Stimulated activated naive B cell treated with anti-CD40 and anti-IgM and Interleukin-4, amounts not matched to agents 10 μg/mL and 1 μg/mL and 100 μg/mL, for 72 hours (primary cell): Measurements from ENCODE around the gene PPM1J.

ENCODE experiments used
- ATAC-seq, 2 donors: fragments of 150-1000 bp; cut with Tn5 transposase; replicated peaks; 2 replicates each; pipeline ENCODE4 v1.10.0; 2021; ENCODE audit warnings: moderate library complexity in 1 of 2
- DNase-seq: peaks from one replicate; pipeline ENCODE4 v3.0.0; 2021
- H3K27ac Mint-ChIP-seq: one replicate; pipeline ENCODE4 v1.8.0; 2022; ENCODE audit warnings: mild to moderate bottlenecking, mixed read lengths
- H3K27me3 Mint-ChIP-seq, 2 donors: one replicate each; pipeline ENCODE4 v1.8.0; 2022; ENCODE audit warnings: mixed read lengths in 2 of 2
- H3K36me3 Mint-ChIP-seq, 2 donors: one replicate each; pipeline ENCODE4 v1.8.0; 2022; ENCODE audit warnings: mixed read lengths in 2 of 2, mild to moderate bottlenecking in 1 of 2
- H3K4me1 Mint-ChIP-seq, 2 donors: one replicate each; pipeline ENCODE4 v1.8.0; 2022; ENCODE audit warnings: mixed read lengths in 2 of 2, mild to moderate bottlenecking in 1 of 2
- H3K4me3 Mint-ChIP-seq, 2 donors: one replicate each; pipeline ENCODE4 v1.8.0; 2022; ENCODE audit warnings: mild to moderate bottlenecking in 2 of 2, mixed read lengths in 2 of 2, moderate library complexity in 1 of 2
- H3K9me3 Mint-ChIP-seq, 2 donors: one replicate each; pipeline ENCODE4 v1.8.0; 2022; ENCODE audit warnings: mixed read lengths in 2 of 2, mild to moderate bottlenecking in 1 of 2

PPM1J gene

DNA sequence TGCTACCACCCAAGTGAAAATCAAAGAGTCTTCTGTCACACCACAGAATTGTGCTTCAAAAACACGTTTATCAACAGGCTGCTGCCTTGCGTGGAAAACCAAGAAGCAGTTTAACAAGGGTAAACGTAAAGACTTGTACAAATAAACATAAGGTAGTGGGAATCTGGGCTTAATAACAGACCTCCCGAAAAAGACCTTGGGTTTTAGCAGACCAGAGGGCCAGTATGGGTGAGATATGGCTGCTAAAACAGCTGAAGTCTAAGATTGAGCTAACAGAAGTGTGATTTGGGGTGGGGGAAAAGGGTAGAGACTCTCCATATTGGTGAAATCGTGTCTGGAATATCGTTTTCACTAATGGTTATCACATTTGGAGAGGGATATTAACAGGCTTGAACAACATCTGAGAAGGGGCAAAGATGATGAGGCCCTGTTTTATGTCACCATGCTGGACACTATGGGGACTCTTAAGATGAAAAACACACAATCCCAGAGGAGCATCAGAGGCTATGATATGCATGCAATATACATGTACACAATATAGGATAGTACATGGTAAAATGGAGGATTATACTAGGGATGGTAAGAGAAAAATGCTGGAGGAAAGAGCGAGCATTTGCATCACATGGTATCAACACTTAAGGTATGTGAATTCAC lies 39.3 kb downstream of the PPM1J start:
- Mint-ChIP-seq H3K36me3 (peaks cover 15 to 22% of the 10 kb centered on the region in 2 donors), H3K4me1 (peaks cover 30 to 43% of the 10 kb centered on the region in 2 donors), H3K4me3 (peak overlapping the region; percentile 79 to 99), H3K9me3 (no peaks in the 10 kb centered on the region), H3K27me3 (no peaks in the 10 kb centered on the region), H3K27ac (peak overlapping the region; percentile 87)
- DNase-seq (no peak), ATAC-seq (no peak)

DNA sequence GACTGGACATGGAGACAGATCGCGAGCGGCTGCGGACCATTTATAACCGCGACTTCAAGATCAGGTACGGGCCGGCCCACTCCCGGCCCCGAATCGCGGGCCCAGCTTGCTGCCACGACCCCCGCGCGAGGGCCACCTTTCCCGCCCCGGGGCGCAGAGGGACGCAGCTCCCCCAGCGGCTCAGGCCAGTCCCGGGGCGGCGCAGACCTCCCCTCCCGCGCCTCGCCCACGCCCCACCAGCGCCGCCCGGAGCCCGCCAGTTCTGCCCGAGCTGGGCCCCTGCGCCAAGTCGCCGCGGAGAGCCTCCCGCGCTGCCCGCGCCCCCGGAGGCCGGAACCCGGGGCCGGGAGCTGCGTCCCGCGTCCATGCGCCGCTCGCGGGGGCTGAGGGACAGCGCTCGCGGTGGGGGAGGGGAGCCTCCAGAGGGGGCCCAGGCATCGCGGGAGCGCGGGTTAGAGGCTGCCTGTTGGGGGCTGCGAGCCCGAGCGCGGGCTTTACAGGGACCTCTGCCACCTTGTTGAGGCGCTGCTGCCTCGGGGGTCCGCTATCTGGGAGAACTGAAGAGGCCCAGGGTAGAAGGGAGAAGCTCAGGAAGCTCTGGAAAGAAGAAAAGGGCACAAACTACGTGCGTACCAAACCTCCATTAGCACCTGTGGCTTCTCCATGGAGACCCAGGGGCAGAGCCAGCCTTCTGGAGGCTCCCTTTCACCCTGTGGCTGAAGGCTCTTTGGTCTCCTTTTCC lies 40.0 kb downstream of the PPM1J start:
- peak overlapping the region; percentile 96 to 99 for H3K4me3 Mint-ChIP-seq

DNA sequence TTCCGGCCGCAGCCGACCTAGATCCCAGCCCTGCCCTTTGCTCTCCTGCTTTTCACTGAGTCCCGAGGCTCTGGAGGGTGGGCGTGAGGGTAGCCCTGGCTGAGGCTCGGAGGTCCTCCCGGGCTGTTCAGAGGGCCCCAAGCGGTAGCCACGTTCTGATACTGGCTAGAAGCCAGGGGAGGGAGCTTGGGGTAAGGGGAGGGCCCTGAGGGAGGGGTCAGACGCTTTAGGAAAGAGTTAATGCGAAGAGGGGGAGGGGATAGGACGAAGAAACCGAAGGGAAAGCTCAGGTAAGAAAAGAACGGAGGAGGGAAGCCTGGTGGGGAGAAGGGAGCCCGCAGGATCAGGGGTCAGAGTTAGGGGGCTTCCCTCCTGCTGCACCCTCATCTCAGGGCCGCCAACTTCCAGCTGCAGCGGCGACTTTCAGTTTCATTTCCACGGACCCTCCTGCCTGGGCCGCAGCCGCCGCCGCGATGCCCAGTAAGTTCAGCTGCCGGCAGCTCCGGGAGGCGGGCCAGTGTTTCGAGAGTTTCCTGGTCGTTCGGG lies 40.6 kb downstream of the PPM1J start, which contains the start of gene MOV10:
TSS of gene MOV10 (plus strand) at position 220 of the 546 bp plus-strand sequence. CDS start at position 474, 254 bp downstream.
- Mint-ChIP-seq H3K36me3 (peaks cover 25 to 32% of the 10 kb centered on the region in 2 donors), H3K27me3 (no peaks in the 10 kb centered on the region), H3K9me3 (no peaks in the 10 kb centered on the region), H3K4me3 (peak within 1 kb of the TSS; percentile 96 to 99), H3K27ac (peak within 1 kb of the TSS; percentile 98), H3K4me1 (peaks cover 30 to 43% of the 10 kb centered on the region in 2 donors)
- peak; percentile 57 for DNase-seq
- ATAC-seq: peak; percentile 77 to 80

More for the DNA sequence above, 40.0 kb downstream of the PPM1J start:
- Mint-ChIP-seq H3K27me3 (no peaks in the 10 kb centered on the region), H3K4me1 (peaks cover 30 to 43% of the 10 kb centered on the region in 2 donors), H3K9me3 (no peaks in the 10 kb centered on the region), H3K27ac (peak overlapping the region; percentile 98), H3K36me3 (peaks cover 20 to 26% of the 10 kb centered on the region in 2 donors)
- DNase-seq (peak; percentile 39), ATAC-seq (peak; percentile 64 to 65)

DNA sequence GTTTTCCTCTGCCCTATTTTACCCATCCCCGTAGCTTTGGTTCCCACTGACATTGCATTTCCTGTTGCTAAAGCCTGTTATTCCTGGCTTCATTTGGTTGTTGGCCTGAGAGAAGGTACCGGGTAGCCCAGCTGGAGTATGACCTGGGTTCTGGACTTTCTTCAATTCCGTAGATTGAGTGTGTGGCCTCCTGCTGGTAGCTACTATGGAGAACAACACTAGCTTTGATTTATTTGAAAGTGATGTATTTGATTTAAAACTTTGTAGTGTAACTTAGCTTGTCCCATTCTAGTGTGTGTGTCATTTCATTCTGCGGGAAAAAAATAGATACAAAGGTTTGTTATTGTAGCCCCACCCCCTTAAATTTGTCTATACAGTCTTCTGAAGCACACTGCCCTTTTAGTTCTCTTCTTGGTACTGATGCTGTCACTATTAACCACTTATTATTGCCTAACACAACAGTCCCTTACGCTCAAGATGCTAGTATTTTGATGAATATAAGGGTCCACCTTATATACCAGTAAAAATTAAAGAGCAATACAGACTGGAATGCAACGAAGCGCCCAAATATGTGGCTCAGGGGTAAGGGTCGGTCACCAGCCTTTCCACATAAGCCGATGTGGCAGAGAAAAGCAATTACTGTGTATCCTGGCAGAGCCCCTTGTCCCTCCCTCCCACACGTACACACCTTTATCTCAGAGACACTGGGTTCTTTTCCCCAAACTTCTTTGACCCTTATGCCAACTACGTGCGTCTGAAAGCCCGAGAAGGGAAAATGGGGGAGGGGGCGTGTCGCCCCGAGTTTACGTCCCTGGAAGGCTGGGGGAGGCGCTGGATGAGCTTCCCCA lies 41.3 kb downstream of the PPM1J start:
- Mint-ChIP-seq H3K27me3 (no peaks in the 10 kb centered on the region), H3K9me3 (no peaks in the 10 kb centered on the region), H3K4me1 (peaks cover 30 to 43% of the 10 kb centered on the region in 2 donors), H3K4me3 (peak overlapping the region; percentile 96 to 99), H3K36me3 (peaks cover 31 to 39% of the 10 kb centered on the region in 2 donors), H3K27ac (peak overlapping the region; percentile 98)
- ATAC-seq (peak; percentile 6 to 15), DNase-seq (no peak)

DNA sequence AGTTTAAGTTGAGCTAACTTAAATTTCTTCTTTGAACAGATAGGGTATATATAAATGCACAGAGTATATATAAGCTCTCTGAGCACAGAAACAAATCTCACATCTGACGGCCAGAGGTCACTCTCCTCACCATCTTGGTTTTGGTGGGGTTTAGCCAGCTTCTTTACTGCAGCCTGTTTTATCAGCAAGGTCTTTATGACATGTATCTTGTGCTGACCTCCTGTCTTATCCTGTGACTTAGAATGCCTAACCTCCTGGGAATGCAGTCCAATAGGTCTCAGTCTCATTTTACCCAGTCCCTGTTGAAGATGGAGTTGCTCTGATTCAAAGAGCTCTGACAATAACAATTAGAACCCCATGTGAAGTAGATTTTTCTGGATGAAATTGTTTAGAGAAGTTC lies 42.3 kb downstream of the PPM1J start:
- H3K27ac Mint-ChIP-seq: no peak overlapping the region
- no peak overlapping the region for H3K4me3 Mint-ChIP-seq
- peaks cover 39 to 43% of the 10 kb centered on the region in 2 donors for H3K36me3 Mint-ChIP-seq
- DNase-seq (no peak), ATAC-seq (no peak)
- no peaks in the 10 kb centered on the region for H3K9me3 Mint-ChIP-seq
- peaks cover 28 to 41% of the 10 kb centered on the region in 2 donors for H3K4me1 Mint-ChIP-seq
- H3K27me3 Mint-ChIP-seq: no peaks in the 10 kb centered on the region

DNA sequence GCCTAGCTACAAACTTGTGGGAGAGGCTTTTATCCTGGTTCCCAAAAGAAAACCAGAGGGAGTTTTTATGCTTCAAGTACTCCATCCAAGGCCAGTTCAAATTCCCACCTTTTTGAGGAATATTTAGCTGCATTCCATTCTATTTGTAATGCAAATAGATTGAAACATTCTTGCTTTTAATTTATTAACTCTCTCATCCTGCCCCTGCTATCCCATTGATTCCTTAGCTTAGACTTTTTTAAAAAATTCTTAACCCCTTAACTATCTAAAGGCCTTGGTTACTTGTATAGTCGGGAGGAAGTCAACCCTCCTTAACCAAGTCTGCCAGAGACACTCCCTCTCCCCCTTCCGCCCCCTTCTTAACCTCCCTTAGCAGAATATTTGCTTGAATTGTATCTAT lies 43.1 kb downstream of the PPM1J start:
- no peak for DNase-seq
- H3K27me3 Mint-ChIP-seq: no peaks in the 10 kb centered on the region
- peaks cover 44 to 51% of the 10 kb centered on the region in 2 donors for H3K36me3 Mint-ChIP-seq
- ATAC-seq: no peak
- H3K4me3 Mint-ChIP-seq: no peak overlapping the region
- no peak overlapping the region for H3K27ac Mint-ChIP-seq
- peaks cover 25 to 40% of the 10 kb centered on the region in 2 donors for H3K4me1 Mint-ChIP-seq
- H3K9me3 Mint-ChIP-seq: no peaks in the 10 kb centered on the region

DNA sequence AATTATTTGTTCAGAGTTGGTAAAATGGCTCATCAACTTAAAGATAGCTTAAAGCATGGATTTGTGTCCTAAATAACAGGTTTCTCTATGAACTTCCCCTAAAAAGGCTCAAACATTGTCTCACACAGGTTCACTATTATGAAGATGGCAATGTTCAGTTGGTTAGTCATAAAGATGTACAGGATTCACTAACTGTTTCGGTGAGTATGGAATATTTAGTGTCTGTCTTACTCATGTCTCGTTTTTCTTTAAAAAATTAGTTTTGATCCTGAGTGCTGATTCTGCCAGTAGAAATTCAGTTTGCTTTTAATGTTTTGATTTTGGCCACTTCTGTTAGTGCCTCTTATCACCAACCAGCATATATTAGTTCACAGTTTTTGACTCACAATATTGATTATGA lies 48.2 kb downstream of the PPM1J start:
- Mint-ChIP-seq H3K36me3 (peaks cover 57 to 63% of the 10 kb centered on the region in 2 donors), H3K9me3 (no peaks in the 10 kb centered on the region), H3K27ac (no peak overlapping the region), H3K4me3 (no peak overlapping the region), H3K4me1 (peaks cover 5 to 6% of the 10 kb centered on the region in 2 donors), H3K27me3 (no peaks in the 10 kb centered on the region)
- ATAC-seq: no peak
- no peak for DNase-seq

DNA sequence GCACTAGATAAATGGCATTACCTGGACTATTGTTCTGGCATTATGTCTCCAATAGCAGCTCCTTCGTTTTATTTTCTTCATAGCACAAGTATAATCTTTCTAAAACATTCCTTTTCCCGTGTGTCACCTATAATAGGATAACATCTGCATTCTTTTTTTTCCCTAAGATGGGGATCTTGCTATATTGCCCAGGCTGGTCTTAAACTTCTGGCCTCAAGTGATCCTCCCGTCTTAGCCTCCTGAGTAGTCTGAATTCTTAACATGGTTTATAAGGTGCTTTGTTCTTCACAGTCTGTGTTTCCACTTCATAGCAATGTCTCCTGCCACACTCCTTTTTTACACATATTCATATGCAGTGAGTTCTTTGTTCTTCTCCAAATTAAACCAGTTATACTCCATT lies 49.3 kb downstream of the PPM1J start:
- H3K27ac Mint-ChIP-seq: no peak overlapping the region
- ATAC-seq: no peak
- H3K4me1 Mint-ChIP-seq: peaks cover 5 to 6% of the 10 kb centered on the region in 2 donors
- no peak overlapping the region for H3K4me3 Mint-ChIP-seq
- no peaks in the 10 kb centered on the region for H3K27me3 Mint-ChIP-seq
- DNase-seq: no peak
- no peaks in the 10 kb centered on the region for H3K9me3 Mint-ChIP-seq
- peaks cover 61 to 66% of the 10 kb centered on the region in 2 donors for H3K36me3 Mint-ChIP-seq
